ENCODE data around the gene UFD1.

UFD1 gene

GRCh38 chr22:19515654-19516377 is 36.8 kb upstream of the UFD1 start:
- DNase-seq, result no peak

- DNase-seq, result no peak
Observed at GRCh38 chr22:19514831-19515565, 36.0 kb upstream of the UFD1 start.

- no peak for DNase-seq
Observed at GRCh38 chr22:19513823-19514222, 34.8 kb upstream of the UFD1 start.

GRCh38 chr22:19510919-19511341 is 31.9 kb upstream of the UFD1 start:
- no peak for DNase-seq

GRCh38 chr22:19509923-19510322 is 30.9 kb upstream of the UFD1 start:
- no peak for DNase-seq

- no peak for DNase-seq
Observed at GRCh38 chr22:19509191-19509590, 30.2 kb upstream of the UFD1 start.

- no peak for DNase-seq
Observed at GRCh38 chr22:19508024-19508776, 29.2 kb upstream of the UFD1 start.

GRCh38 chr22:19507534-19507861 is 28.5 kb upstream of the UFD1 start:
- no peak for DNase-seq

GRCh38 chr22:19506212-19506611 is 27.2 kb upstream of the UFD1 start:
- DNase-seq, result no peak

GRCh38 chr22:19505735-19506126 is 26.7 kb upstream of the UFD1 start:
- DNase-seq, result no peak

- DNase-seq, result no peak
Observed at GRCh38 chr22:19504900-19505734, 26.1 kb upstream of the UFD1 start.

- peak; percentile 29 for DNase-seq
Observed at GRCh38 chr22:19503869-19504268, 24.9 kb upstream of the UFD1 start.

GRCh38 chr22:19503367-19503766 is 24.4 kb upstream of the UFD1 start:
- DNase-seq, result peak; percentile 20

- DNase-seq, result no peak
Observed at GRCh38 chr22:19501897-19502447, 23.0 kb upstream of the UFD1 start.

- DNase-seq, result no peak
Observed at GRCh38 chr22:19499880-19500242, 20.9 kb upstream of the UFD1 start.

GRCh38 chr22:19499236-19499879 is 20.4 kb upstream of the UFD1 start:
- no peak for DNase-seq

- no peak for DNase-seq
Observed at GRCh38 chr22:19498866-19499190, 19.8 kb upstream of the UFD1 start.

- DNase-seq, result no peak
Observed at GRCh38 chr22:19498154-19498865, 19.3 kb upstream of the UFD1 start.

GRCh38 chr22:19497245-19497644 is 18.3 kb upstream of the UFD1 start:
- no peak for DNase-seq

GRCh38 chr22:19496324-19496630 is 17.3 kb upstream of the UFD1 start:
- no peak for DNase-seq

- no peak for DNase-seq
Observed at GRCh38 chr22:19495562-19496323, 16.8 kb upstream of the UFD1 start.
